Measurements from ENCODE around the gene SCO2. TPM values are rescaled to one million over a fixed set of nuclear protein-coding genes. Genes with fewer than 3 reads are reported as not detected.

Gene SCO2
- total RNA-seq, 3 donors from 2014 or later (not counting 1 experiment from before 2014, with no cell fraction given) = 2.8 to 13.5 (median 8.4) TPM

- no peak overlapping the region for H3K4me3 ChIP-seq (ENCODE audit: low read length)
- H3K4me3 Mint-ChIP-seq = no peak overlapping the region
- over 99% methylated on average over 11 of the region's 11 CpGs for WGBS (ENCODE audit: insufficient coverage)
- no peaks in the 10 kb centered on the region for H3K9me3 ChIP-seq (ENCODE audit: control insufficient read depth, insufficient read depth, low read length)
- TF ChIP-seq CTCF (IDR thresholded peaks at IDR 0.05) = no peak
- no peak overlapping the region for H3K27ac ChIP-seq (ENCODE audit: low read length)
- no peaks in the 10 kb centered on the region for H3K27me3 Mint-ChIP-seq (ENCODE audit: low read depth in 2 of 2)
- DNase-seq (no peak), ATAC-seq (no peak)
- H3K4me1 Mint-ChIP-seq = peaks cover 0 to 8% of the 10 kb centered on the region in 2 donors
- no peaks in the 10 kb centered on the region for H3K27me3 ChIP-seq (ENCODE audit: control insufficient read depth, insufficient read depth, low read length)
- no peaks in the 10 kb centered on the region for H3K9me3 Mint-ChIP-seq
- H3K4me1 ChIP-seq (ENCODE audit: control insufficient read depth, insufficient read depth, low read length) = peaks cover 9% of the 10 kb centered on the region
- H3K36me3 Mint-ChIP-seq = no peaks in the 10 kb centered on the region
- H3K36me3 ChIP-seq (ENCODE audit: control insufficient read depth, insufficient read depth, low read length) = peaks cover 16% of the 10 kb centered on the region
- intact Hi-C loops (cut with micrococcal nuclease) = no loop called here
- no peak overlapping the region for H3K27ac Mint-ChIP-seq
Observed at GRCh38 chr22:50572965-50573364, 47.6 kb upstream of the SCO2 start.

GRCh38 chr22:50571264-50572175, 46.1 kb upstream of the SCO2 start:
- 94% methylated on average over 26 of the region's 26 CpGs for WGBS (ENCODE audit: insufficient coverage)
- Mint-ChIP-seq H3K4me1 (no peaks in the 10 kb centered on the region), H3K4me3 (no peak overlapping the region), H3K27ac (no peak overlapping the region), H3K27me3 (ENCODE audit: low read depth in 2 of 2) (peaks cover 0 to 4% of the 10 kb centered on the region in 2 donors), H3K9me3 (no peaks in the 10 kb centered on the region), H3K36me3 (no peaks in the 10 kb centered on the region)
- no peak for DNase-seq
- Histone ChIP-seq H3K4me1 (ENCODE audit: control insufficient read depth, insufficient read depth, low read length) (no peaks in the 10 kb centered on the region), H3K4me3 (ENCODE audit: low read length) (no peak overlapping the region), H3K36me3 (ENCODE audit: control insufficient read depth, insufficient read depth, low read length) (peaks cover 16% of the 10 kb centered on the region), H3K9me3 (ENCODE audit: control insufficient read depth, insufficient read depth, low read length) (no peaks in the 10 kb centered on the region), H3K27ac (ENCODE audit: low read length) (no peak overlapping the region), H3K27me3 (ENCODE audit: control insufficient read depth, insufficient read depth, low read length) (no peaks in the 10 kb centered on the region)
- no peak for TF ChIP-seq CTCF (IDR thresholded peaks at IDR 0.05)
- no peak for ATAC-seq
- intact Hi-C loops (cut with micrococcal nuclease) = no loop called here

- H3K36me3 ChIP-seq (ENCODE audit: control insufficient read depth, insufficient read depth, low read length) = peaks cover 16% of the 10 kb centered on the region
- DNase-seq (no peak), ATAC-seq (no peak)
- WGBS (ENCODE audit: insufficient coverage) = 97% methylated on average over 12 of the region's 12 CpGs
- H3K4me3 ChIP-seq (ENCODE audit: low read length) = no peak overlapping the region
- no peak overlapping the region for H3K27ac ChIP-seq (ENCODE audit: low read length)
- H3K9me3 ChIP-seq (ENCODE audit: control insufficient read depth, insufficient read depth, low read length) = no peaks in the 10 kb centered on the region
- peaks cover 0 to 6% of the 10 kb centered on the region in 2 donors for H3K27me3 Mint-ChIP-seq (ENCODE audit: low read depth in 2 of 2)
- TF ChIP-seq CTCF (IDR thresholded peaks at IDR 0.05) = no peak
- no peak overlapping the region for H3K27ac Mint-ChIP-seq
- no peaks in the 10 kb centered on the region for H3K27me3 ChIP-seq (ENCODE audit: control insufficient read depth, insufficient read depth, low read length)
- H3K36me3 Mint-ChIP-seq = no peaks in the 10 kb centered on the region
- no peaks in the 10 kb centered on the region for H3K9me3 Mint-ChIP-seq
- no peak overlapping the region for H3K4me3 Mint-ChIP-seq
- intact Hi-C loops (cut with micrococcal nuclease) = no loop called here
- no peaks in the 10 kb centered on the region for H3K4me1 Mint-ChIP-seq
- H3K4me1 ChIP-seq (ENCODE audit: control insufficient read depth, insufficient read depth, low read length) = no peaks in the 10 kb centered on the region
Observed at GRCh38 chr22:50570861-50571260, 45.5 kb upstream of the SCO2 start.
